Activated T-cell treated with anti-CD3 and anti-CD28 coated beads, Interleukin-2, amount 50 U/mL, for 4 hours (primary cell): ENCODE results near the gene CXXC5. TPM values are rescaled to one million over a fixed set of nuclear protein-coding genes. Genes with fewer than 3 reads are reported as not detected.

Experiments
- ATAC-seq, 2 donors: fragments of 200-7000 bp; cut with Tn5 transposase; one replicate each; pipeline ENCODE4 v1.10.0; 2021
- DNase-seq: peaks from one replicate; pipeline ENCODE4 v3.0.0-alpha.2; 2020
- H3K27me3 Mint-ChIP-seq: one replicate; pipeline ENCODE4 v1.8.0; 2021; ENCODE audit warnings: low read depth, mixed read lengths
- H3K36me3 Mint-ChIP-seq: one replicate; pipeline ENCODE4 v1.8.0; 2022; ENCODE audit warnings: mixed read lengths; ENCODE audit not compliant: insufficient read depth
- H3K4me1 Mint-ChIP-seq: one replicate; pipeline ENCODE4 v1.8.0; 2021; ENCODE audit warnings: low read depth, mixed read lengths
- H3K4me3 Mint-ChIP-seq: one replicate; pipeline ENCODE4 v1.8.0; 2021; ENCODE audit warnings: mild to moderate bottlenecking, moderate library complexity, mixed read lengths
- H3K9me3 Mint-ChIP-seq: one replicate; pipeline ENCODE4 v1.8.0; 2021; ENCODE audit warnings: mixed read lengths
- total RNA-seq, 3 donors: library from RNA; stranded (reverse); gene quantifications; one replicate each; pipeline ENCODE4 v1.2.1, GENCODE V29; 2021

Gene CXXC5
- total RNA-seq, 3 donors from 2014 or later = 1.2 to 3.3 (median 1.4) TPM

DNA sequence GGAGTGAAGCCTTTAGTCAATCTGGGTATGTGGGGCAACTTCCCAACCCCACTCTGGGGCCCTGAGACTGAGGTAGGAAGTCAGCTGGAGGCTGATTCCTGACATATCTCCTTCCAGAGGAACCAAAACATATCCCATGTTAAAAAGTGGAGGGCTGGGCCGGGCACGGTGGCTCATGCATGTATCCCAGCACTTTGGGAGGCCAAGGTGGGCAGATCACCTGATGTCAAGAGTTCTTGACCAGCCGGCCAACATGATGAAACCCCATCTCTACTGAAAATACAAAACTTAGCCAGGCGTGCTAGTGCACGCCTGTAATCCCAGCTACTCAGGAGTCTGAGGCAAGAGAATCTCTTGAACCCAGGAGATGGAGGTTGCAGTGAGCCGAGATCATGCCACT lies 44.0 kb downstream of the CXXC5 start:
- Mint-ChIP-seq H3K4me3 (no peak overlapping the region), H3K27me3 (peaks cover 6% of the 10 kb centered on the region), H3K36me3 (no peaks in the 10 kb centered on the region), H3K4me1 (peaks cover 9% of the 10 kb centered on the region), H3K9me3 (no peaks in the 10 kb centered on the region)
- no peak for ATAC-seq
- no peak for DNase-seq

DNA sequence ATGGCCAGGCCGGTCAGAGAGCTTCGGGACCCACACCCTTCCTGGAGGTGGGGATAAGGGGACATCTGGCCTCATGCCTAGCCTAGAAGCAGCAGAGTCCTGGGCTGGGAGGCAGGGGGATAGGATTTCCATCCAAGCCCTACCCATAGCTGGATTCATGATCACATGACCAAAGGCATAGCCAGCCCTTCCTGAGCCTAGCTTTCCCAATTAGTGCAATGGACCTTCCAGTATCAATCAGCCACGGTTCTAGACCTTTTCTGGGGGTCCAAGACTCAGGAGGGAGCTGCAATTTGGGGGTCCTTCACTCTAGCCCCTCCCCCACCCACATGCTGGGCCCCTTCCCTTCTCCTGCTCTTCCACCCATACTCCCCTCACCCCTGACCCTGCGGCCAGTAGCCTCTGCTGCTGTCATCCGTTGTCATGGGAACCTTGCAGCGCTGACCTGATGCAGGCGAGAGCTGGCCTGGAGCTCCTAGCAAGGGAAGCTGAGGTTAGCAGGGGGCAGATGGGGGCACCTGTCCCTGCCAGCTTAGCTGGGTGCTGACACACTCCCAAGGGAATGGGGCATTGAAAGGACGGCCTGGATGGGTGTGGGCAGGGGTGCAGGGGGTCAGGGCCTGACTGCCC lies 44.6 kb downstream of the CXXC5 start:
- no peak for ATAC-seq
- H3K9me3 Mint-ChIP-seq = no peaks in the 10 kb centered on the region
- no peaks in the 10 kb centered on the region for H3K36me3 Mint-ChIP-seq
- peaks cover 10% of the 10 kb centered on the region for H3K4me1 Mint-ChIP-seq
- H3K27me3 Mint-ChIP-seq = peaks cover 6% of the 10 kb centered on the region
- H3K4me3 Mint-ChIP-seq = no peak overlapping the region
- no peak for DNase-seq

DNA sequence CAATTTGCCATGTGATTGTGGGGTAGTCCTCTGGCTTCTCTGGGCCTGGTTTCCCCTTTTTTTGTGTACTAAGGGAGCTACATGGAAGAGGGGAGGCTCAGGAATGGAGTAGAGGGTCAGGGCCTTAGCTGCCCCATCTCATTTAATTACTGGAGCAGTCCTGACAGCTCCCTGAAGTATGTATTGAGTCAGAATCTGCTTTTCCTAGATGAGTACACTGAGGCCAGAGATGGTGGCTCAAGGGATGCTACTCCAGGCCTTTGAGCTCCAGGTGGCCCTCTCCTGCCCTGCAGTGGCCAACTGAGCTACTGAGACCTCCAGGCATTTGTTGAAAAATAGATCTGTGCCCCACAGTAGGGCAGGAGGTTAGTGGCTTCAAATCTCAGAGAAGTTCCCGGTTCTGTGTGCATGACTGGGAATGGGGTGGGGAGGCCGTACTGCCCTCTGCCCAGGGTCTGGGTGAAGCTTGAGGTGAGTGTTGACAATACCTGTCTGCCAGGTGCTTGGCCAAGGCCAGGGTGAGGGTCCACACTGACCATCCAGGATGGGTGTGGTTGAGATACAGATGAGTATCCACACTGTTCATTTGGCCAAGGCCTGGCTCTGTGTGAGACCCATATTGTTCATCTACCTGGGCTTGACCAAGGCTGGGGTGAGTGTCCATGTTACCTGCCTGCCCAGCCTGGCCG lies 45.7 kb downstream of the CXXC5 start:
- Mint-ChIP-seq H3K36me3 (no peaks in the 10 kb centered on the region), H3K9me3 (no peaks in the 10 kb centered on the region), H3K4me1 (peaks cover 15% of the 10 kb centered on the region), H3K27me3 (peaks cover 12% of the 10 kb centered on the region), H3K4me3 (no peak overlapping the region)
- DNase-seq = no peak
- no peak for ATAC-seq

- H3K36me3 Mint-ChIP-seq = no peaks in the 10 kb centered on the region
- peaks cover 13% of the 10 kb centered on the region for H3K27me3 Mint-ChIP-seq
- peaks cover 14% of the 10 kb centered on the region for H3K4me1 Mint-ChIP-seq
- ATAC-seq (no peak), DNase-seq (no peak)
- H3K4me3 Mint-ChIP-seq = no peak overlapping the region
- no peaks in the 10 kb centered on the region for H3K9me3 Mint-ChIP-seq
Measured at GRCh38 chr5:139694556-139695177, 46.5 kb downstream of the CXXC5 start.

- Mint-ChIP-seq H3K4me1 (peaks cover 14% of the 10 kb centered on the region), H3K27me3 (peaks cover 13% of the 10 kb centered on the region), H3K4me3 (no peak overlapping the region), H3K9me3 (no peaks in the 10 kb centered on the region), H3K36me3 (no peaks in the 10 kb centered on the region)
- no peak for DNase-seq
- ATAC-seq = no peak
Measured at GRCh38 chr5:139695178-139695573, 47.0 kb downstream of the CXXC5 start.

- H3K36me3 Mint-ChIP-seq = no peaks in the 10 kb centered on the region
- no peaks in the 10 kb centered on the region for H3K9me3 Mint-ChIP-seq
- peaks cover 18% of the 10 kb centered on the region for H3K4me1 Mint-ChIP-seq
- ATAC-seq (no peak), DNase-seq (no peak)
- H3K4me3 Mint-ChIP-seq = peak overlapping the region; percentile 59
- H3K27me3 Mint-ChIP-seq = peaks cover 22% of the 10 kb centered on the region
Measured at GRCh38 chr5:139696167-139696893, 48.2 kb downstream of the CXXC5 start.

GRCh38 chr5:139696894-139697658 lies 48.9 kb downstream of the CXXC5 start:
- Mint-ChIP-seq H3K36me3 (no peaks in the 10 kb centered on the region), H3K27me3 (peaks cover 24% of the 10 kb centered on the region), H3K9me3 (no peaks in the 10 kb centered on the region), H3K4me1 (peaks cover 21% of the 10 kb centered on the region), H3K4me3 (peak overlapping the region; percentile 59)
- peak; percentile 30 for DNase-seq
- ATAC-seq = peak; percentile 49 to 57

DNA sequence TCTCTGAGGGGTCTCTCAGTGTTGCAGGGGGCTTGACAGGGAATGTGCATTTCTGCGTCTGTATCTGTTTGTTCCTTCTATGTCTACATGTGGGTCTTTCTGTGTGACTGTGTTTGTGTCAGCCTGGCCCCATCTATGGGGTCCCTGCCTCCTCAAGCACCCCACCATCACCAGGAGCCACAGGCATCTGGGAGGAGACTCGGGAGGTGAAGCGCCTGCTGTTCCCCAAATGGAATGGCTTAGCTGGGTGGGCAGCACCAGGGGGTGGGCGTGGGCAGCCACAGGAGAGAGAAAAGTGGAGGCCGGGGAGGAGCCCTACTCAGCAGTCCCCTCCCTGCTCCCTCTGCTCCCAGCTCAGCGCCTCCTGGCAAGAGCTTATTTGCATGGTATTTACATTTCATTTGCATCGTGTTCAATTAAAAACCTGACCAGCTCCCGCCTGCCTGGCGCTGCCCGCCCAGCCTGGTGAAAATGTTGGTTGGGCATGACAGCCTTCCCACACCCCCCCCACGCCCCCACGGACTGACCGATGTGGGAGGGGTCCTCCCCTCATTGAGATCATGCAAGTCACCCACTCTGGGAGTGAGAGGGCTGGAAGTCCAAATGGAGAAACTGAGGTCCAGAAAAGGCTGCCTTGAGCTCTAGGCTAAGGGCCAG lies 50.5 kb downstream of the CXXC5 start:
- ATAC-seq = no peak
- no peak for DNase-seq
- Mint-ChIP-seq H3K4me3 (no peak overlapping the region), H3K4me1 (peaks cover 21% of the 10 kb centered on the region), H3K27me3 (peaks cover 33% of the 10 kb centered on the region), H3K9me3 (no peaks in the 10 kb centered on the region), H3K36me3 (no peaks in the 10 kb centered on the region)

DNA sequence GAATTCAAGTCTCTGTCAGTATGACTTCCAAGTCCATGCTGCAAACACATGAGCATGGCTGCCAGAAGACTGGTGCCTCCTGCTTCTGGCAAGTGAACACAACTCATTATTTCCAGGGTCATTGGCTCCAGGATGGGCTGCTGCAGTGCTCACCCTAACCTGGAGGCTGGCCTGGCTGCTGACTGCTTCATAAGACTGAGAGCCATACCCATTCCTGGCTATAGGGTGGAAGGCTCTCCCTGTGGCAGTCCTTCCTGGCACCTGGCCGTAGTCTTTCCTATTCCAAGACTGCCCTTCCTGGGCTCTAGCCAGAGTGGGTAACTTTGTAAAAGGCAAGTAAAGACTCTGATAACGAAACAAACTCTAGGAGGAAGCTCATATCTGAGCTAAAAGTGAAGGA lies 51.2 kb downstream of the CXXC5 start:
- DNase-seq = no peak
- Mint-ChIP-seq H3K4me3 (no peak overlapping the region), H3K9me3 (no peaks in the 10 kb centered on the region), H3K36me3 (no peaks in the 10 kb centered on the region), H3K4me1 (peaks cover 21% of the 10 kb centered on the region), H3K27me3 (peaks cover 33% of the 10 kb centered on the region)
- ATAC-seq = no peak

DNA sequence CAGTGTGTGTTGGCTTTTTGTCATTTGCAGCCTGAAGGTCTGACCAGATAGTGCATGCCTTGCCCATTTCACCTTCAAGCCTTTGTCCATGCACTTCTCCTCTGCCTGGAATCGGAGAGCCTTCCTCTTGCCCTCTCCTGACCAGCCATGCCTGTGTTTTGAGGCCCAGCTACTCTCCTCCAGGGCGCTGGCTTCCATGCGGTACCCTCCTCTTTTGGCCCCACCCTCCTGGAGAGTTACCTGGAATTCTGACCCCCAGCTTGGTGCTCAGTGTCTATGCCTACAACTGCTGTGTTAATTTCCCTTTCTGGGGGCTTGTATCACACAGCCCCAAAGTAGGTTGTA lies 52.5 kb downstream of the CXXC5 start:
- ATAC-seq = no peak
- H3K27me3 Mint-ChIP-seq = peaks cover 33% of the 10 kb centered on the region
- H3K9me3 Mint-ChIP-seq = no peaks in the 10 kb centered on the region
- peaks cover 23% of the 10 kb centered on the region for H3K4me1 Mint-ChIP-seq
- no peak overlapping the region for H3K4me3 Mint-ChIP-seq
- DNase-seq = no peak
- H3K36me3 Mint-ChIP-seq = no peaks in the 10 kb centered on the region

- Mint-ChIP-seq H3K36me3 (no peaks in the 10 kb centered on the region), H3K4me3 (no peak overlapping the region), H3K4me1 (peaks cover 22% of the 10 kb centered on the region), H3K27me3 (peaks cover 33% of the 10 kb centered on the region), H3K9me3 (no peaks in the 10 kb centered on the region)
- DNase-seq = no peak
- ATAC-seq = no peak
Measured at GRCh38 chr5:139701056-139701741, 53.0 kb downstream of the CXXC5 start.

DNA sequence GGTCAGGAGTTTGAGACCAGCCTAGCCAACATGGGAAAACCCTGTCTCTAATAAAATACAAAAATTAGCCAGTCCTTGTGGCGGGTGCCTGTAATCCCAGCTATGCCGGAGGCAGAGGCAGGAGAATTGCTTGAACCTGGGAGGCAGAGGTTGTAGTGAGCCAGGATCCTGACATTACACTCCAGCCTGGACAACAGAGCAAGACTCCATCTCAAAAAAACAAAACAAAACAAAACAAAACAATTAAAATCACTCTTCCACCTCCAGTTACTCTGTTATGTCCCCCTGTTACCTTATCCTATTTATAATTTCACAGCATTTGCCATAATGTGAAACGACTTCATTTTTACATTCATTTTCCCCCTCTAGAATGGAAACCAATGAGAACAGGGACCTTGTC lies 54.4 kb downstream of the CXXC5 start:
- DNase-seq (no peak), ATAC-seq (no peak)
- H3K9me3 Mint-ChIP-seq = no peaks in the 10 kb centered on the region
- H3K36me3 Mint-ChIP-seq = no peaks in the 10 kb centered on the region
- H3K27me3 Mint-ChIP-seq = peaks cover 30% of the 10 kb centered on the region
- peaks cover 22% of the 10 kb centered on the region for H3K4me1 Mint-ChIP-seq
- H3K4me3 Mint-ChIP-seq = no peak overlapping the region

DNA sequence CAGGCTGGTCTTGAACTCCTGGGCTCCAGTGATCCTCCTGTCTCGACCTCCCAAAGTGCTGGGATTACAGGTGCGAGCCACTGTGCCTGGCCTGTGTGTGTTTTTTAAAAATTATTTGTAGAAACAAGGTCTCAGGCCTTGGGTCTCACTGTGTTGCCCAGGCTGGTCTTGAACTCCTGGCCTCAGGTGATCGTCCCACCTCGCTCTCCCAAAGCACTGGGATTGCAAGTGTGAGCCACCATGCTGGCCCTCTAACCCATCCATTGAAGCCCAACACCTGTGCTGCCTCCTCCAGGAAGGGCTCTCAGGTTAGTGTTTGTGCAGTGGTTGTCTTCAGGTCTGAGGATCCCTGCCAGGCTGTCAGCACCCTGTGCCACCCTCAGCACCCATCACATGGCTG lies 56.6 kb downstream of the CXXC5 start:
- no peaks in the 10 kb centered on the region for H3K9me3 Mint-ChIP-seq
- H3K4me3 Mint-ChIP-seq = no peak overlapping the region
- ATAC-seq (no peak), DNase-seq (no peak)
- H3K27me3 Mint-ChIP-seq = peaks cover 23% of the 10 kb centered on the region
- peaks cover 22% of the 10 kb centered on the region for H3K4me1 Mint-ChIP-seq
- no peaks in the 10 kb centered on the region for H3K36me3 Mint-ChIP-seq
